Fibroblast of villous mesenchyme (primary cell): ENCODE data around the gene RNF135. TPM values are rescaled to one million over a fixed set of nuclear protein-coding genes. Genes with fewer than 3 reads are reported as not detected.
A peak's percentile ranks its signal among the peaks of the same experiment; 100 is the strongest.

Source experiments
- DNase-seq: peaks from one replicate; pipeline ENCODE4 v3.0.0-alpha.2; 2010; ENCODE audit warnings: low read depth
- H3K4me3 ChIP-seq: 2 replicates; pipeline ENCODE4 v1.5.1; 2011; ENCODE audit warnings: low read depth, mild to moderate bottlenecking, low read length
- total RNA-seq: library from RNA; depleted of rRNA; stranded (reverse); fragments of >200 nt; gene quantifications from 2 replicates; pipeline ENCODE4 v1.2.3, GENCODE V29; 2012
- TF ChIP-seq, protein P1 (sequence below): IDR thresholded peaks from 2 replicates; pipeline ENCODE4 v1.5.1; 2012; ENCODE audit warnings: low read depth, mild to moderate bottlenecking, low read length; ENCODE audit not compliant: insufficient read depth

RNF135 gene, protein sequence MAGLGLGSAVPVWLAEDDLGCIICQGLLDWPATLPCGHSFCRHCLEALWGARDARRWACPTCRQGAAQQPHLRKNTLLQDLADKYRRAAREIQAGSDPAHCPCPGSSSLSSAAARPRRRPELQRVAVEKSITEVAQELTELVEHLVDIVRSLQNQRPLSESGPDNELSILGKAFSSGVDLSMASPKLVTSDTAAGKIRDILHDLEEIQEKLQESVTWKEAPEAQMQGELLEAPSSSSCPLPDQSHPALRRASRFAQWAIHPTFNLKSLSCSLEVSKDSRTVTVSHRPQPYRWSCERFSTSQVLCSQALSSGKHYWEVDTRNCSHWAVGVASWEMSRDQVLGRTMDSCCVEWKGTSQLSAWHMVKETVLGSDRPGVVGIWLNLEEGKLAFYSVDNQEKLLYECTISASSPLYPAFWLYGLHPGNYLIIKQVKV
- total RNA-seq = 8.4 and 8.6 TPM in 2 replicates

DNA sequence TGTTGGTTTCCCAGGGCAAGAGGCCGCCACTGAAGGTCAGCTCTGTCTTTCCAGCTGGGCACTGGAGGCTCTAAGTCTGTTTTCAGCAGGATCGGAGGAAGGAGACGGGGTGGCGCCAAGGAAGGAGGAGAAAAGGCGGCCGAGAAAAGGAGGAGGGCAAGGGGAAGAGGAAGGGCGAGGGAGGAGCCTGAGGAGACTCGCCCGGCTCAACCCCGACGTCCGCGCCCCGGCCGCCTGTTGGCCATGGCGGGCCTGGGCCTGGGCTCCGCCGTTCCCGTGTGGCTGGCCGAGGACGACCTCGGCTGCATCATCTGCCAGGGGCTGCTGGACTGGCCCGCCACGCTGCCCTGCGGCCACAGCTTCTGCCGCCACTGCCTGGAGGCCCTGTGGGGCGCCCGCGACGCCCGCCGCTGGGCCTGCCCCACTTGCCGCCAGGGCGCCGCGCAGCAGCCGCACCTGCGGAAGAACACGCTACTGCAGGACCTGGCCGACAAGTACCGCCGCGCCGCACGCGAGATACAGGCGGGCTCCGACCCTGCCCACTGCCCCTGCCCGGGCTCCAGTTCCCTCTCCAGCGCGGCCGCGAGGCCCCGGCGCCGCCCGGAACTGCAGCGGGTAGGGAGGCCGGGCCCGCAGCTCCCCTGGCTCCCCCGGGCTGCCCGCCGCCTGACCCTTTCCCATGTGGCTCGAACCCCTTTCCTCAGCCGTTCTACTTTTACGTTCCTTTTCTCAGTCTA lies at the start of gene RNF135:
RNF135 (plus strand) TSS at position 209 of the 737 bp plus-strand sequence; CDS start at position 244, 35 bp downstream.
- TF ChIP-seq, protein P1, sequence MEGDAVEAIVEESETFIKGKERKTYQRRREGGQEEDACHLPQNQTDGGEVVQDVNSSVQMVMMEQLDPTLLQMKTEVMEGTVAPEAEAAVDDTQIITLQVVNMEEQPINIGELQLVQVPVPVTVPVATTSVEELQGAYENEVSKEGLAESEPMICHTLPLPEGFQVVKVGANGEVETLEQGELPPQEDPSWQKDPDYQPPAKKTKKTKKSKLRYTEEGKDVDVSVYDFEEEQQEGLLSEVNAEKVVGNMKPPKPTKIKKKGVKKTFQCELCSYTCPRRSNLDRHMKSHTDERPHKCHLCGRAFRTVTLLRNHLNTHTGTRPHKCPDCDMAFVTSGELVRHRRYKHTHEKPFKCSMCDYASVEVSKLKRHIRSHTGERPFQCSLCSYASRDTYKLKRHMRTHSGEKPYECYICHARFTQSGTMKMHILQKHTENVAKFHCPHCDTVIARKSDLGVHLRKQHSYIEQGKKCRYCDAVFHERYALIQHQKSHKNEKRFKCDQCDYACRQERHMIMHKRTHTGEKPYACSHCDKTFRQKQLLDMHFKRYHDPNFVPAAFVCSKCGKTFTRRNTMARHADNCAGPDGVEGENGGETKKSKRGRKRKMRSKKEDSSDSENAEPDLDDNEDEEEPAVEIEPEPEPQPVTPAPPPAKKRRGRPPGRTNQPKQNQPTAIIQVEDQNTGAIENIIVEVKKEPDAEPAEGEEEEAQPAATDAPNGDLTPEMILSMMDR = peak; percentile 27
- DNase-seq = peak; percentile 88
- H3K4me3 ChIP-seq = peak within 1 kb of the TSS; percentile 67

DNA sequence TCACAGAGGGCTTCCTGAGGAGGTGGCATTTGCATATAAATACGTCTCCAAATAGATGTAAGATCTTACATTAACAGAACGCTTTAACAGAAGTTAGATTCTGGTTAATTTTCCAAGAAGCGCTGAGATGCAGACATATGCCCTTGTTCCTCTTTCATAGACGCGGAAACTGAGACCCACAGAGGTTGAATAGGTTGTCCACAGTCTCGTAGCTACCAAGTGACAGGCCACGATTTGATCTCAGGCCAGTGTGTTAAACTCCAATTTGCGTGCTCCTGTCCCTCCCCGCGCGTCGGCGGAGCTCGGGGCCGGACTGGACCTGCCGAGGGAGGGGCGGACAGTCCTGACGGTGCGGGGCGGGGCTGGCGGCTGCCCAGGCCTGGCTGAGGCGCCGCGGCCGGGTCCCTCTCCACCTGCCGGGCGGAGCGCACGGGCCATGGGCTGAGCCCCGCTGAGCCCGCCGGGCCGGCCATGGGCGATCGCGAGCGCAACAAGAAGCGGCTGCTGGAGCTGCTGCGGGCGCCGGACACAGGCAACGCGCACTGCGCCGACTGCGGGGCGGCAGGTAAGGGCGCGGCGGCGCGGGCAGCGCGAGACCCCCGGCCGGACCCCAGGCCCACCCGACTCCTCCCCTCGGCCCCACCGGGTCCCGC lies 49.2 kb upstream of the RNF135 start, which contains the start of gene ADAP2:
ADAP2 (plus strand) TSS at position 402 of the 653 bp plus-strand sequence; CDS start at position 472, 70 bp downstream.
- TF ChIP-seq, protein P1 = no peak
- H3K4me3 ChIP-seq = peak within 1 kb of the TSS; percentile 50
- no peak for DNase-seq

DNA sequence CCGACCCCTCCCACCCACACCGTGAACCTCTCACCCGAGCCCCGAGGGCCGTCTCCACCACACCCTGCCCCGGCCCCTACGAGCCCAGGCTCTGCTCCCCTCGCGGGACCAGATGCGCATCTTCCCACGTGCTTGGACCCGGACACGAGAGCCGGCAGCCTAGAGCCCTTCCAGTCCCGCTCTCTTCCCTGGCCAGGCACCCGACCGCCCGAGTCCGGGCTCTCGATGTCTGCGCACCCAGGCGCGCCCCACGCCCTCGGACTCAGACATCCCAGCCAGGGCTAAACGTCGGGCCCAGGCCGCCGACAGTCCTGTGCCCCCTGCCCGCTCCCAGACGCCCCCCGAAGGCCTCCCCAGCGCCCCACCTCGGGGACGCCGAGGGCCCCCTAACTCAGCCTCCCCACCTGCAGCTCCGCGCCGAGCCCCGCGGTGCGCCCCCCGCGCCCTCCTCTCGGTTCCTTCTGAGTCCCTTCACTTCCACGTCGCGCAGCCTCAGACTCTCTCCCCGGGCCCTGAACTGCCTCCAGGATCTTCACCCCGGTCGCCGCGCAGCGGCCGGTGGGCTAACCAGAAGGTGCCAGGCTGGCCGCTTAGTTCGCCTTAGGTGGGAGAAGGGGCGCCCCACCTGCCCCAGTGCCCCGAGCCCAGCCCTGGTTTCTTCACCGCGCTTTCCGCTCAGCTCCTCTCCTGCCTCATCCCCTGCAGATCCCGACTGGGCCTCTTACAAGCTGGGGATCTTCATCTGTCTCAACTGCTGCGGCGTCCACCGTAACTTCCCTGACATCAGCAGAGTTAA lies 48.4 kb upstream of the RNF135 start:
- DNase-seq = no peak
- TF ChIP-seq, protein P1 = no peak
- peak overlapping the region; percentile 50 for H3K4me3 ChIP-seq

DNA sequence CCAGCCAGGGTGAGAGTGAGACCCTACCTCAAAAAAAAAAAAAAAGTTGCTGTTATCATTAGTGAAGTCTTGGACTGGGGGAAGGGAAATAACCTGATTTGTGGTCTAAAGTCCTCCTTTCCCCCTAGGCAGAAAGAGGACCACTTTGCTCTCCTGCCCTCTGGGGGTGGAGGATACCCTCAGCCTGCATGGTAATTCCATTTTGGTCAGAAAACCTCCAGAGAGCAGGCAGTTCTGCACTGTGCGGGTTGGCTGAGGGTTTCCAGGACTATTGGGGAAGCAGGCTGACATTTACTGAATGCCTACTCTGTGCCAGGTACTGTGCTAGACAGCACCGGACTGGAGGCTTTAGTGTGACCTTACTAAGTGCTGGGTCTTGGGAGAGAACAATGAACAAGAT lies 46.5 kb upstream of the RNF135 start:
- TF ChIP-seq, protein P1 = no peak
- H3K4me3 ChIP-seq = no peak overlapping the region
- no peak for DNase-seq

DNA sequence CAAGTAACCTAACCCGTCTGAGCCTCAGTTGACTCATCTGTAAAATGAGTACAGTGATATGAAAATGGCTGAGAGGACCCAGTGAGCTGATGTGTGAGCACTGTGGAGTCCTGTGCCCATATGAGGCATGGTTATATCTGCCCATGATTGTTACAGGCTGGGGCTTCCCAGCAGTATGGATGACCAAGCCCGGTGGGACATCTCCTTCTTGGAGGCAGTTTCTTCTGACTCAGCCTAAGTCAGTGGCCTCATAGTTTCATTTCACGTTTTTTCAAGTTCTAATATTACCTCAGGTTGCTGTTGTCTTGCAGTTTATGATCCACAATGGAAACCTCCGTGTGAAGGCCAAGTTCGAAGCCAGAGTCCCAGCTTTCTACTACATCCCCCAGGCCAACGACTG lies 44.3 kb upstream of the RNF135 start:
- no peak for DNase-seq
- TF ChIP-seq, protein P1 = no peak
- no peak overlapping the region for H3K4me3 ChIP-seq

DNA sequence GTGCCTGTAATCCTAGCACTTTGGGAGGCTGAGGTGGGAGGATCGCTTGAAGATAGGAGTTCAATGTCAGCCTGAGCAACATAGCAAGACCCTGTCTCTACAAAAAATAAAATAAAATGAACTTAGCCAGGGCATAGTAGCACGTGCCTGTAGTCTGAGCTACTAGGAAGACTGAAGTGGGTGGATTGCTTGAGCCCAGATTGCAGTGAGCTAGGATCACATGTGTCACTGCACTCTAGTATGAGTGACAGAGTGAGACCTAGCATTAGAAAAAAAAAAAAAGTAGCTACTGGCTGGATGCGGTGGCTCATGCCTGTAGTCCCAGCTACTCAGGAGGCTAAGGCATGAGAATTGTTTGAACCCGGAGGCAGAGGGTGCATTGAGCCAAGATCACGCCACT lies 43.1 kb upstream of the RNF135 start:
- TF ChIP-seq, protein P1 = no peak
- no peak overlapping the region for H3K4me3 ChIP-seq
- DNase-seq = no peak
